Pons (tissue), 1 donor: ENCODE data around the gene APBB2.

Experiments
- DNase-seq: peaks from one replicate; pipeline ENCODE4 v3.0.0-alpha.2; 2016; ENCODE audit warnings: low spot score

The APBB2 gene

DNA sequence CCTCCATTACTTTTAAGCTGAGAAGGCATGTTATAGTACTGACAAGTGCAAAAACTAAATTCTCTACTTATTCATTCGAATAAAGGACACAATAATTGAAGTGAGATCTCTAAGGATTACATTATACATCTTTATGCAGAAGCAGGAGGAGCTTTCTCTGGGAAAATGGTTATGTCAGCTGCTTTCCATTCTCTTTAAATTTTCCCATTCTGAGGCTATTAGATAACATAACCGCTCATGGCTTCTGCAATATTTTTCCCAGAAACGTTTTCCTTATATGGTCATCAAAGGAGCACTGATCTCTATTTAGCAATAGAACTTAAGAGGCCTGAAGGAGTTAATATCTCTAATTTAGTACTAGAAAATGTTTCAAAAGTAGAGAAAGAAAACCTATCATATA lies 243.0 kb downstream of the APBB2 start:
- no peak for DNase-seq

DNA sequence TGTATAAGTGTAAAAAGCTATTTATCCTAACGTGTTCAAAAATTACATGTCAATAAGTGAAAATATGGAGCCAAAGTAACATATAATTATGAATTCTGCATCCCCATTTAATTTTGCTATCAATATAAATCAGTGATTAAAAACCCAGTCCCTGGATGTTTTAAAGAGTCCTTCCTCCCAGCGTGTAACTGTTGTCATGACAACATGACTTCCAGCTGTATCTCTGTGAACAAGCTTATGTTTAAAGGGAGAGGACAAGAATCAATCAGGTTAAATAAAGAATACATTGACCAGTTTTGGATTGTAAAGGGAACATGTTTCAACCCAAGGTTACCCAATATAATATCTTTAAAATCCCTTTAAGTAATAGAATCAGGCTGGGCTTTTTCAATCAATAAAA lies 244.8 kb downstream of the APBB2 start:
- no peak for DNase-seq

DNA sequence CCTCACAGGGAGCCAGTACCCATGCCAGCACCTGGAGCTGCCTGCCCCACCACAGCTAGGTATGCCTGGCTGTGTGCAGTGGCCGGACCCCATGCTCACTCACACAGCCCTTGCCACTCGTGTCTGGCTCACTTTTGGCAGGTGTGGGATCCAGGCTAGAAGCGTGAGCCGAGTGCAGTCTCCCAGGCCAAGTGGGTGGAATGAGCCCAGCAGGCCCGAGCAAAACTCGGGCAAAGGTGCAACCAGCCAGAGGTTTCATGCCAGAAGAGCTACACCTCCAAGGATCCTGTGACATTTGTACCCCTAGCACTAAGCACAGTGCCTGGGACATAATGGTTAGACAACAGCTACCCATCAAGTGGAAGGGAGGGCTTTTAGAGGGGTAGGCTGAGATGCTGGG lies 246.8 kb downstream of the APBB2 start:
- no peak for DNase-seq

DNA sequence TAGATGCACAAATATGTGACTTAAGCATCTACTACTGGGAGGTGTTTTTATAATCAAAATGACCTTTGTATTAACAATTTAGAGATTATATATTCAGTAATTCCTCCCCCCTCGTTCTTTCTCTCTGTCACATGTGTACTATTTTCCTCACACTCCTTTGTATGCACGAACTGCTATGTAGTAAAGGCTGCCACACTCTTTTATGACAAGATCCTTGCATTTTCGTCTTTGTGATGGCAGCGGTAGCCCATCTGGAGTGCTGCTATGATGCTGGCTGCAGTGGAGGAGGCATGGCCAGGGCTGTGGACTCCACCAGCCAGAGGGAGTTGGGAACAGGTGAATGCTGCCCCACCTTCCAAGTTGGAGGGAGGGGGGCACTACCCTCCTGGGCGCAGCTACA lies 248.3 kb downstream of the APBB2 start:
- DNase-seq: no peak

DNA sequence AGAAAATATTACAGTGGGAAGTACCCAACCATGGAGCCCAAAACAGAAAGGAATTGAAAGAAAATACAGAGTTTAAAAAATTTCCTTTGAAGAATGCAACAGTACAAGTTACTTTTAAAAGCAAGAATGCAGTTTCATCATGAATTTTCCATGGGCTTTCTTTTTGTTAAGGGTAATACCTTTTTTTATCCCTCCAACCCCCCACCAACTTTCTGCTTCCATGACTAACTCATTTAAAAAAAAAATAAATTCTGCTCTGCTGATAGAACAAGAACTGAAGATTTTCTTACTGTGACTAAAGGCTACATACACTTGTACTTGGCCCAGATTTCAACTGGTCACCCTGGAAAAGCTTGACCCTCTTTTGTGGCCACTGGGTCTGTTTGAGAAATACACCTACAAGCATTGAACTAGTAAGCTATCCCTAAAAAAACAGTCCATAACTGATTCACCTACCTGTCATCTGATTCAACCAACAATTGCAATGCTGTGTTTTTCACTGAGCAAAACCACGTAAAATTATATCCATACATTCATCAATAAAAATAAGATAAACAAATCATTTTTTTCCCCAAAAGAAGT lies 250.4 kb downstream of the APBB2 start:
- DNase-seq: no peak

DNA sequence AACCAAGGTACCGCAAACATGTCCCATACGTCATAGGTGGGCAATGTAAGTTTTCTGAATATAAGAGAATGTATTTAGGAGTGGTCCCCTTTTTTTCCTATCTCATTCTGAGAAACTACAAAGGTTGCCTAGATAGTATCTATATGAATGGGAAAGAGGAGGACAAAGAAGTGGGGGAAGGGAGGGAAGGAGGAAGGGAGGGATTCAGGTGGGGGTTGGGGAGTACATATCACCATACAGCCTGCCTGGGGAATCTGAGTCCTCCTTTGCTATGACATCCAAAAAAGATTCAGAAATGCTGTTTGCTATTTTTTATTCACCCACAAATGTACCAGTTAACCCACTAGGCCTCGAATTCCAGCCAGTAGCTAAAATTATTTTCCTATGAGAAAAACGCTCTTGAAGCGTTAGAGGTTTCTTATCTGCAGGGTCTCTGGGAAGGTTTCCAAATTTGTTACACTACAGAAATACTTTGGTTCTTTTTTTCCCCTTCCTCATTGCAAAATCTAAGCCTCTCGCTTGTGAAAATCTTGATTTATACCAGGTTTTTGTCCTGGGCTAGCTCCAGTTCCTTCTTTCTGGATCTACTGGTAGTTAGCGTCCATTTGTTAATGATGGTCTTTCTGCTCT lies 251.7 kb downstream of the APBB2 start:
- DNase-seq: no peak

DNA sequence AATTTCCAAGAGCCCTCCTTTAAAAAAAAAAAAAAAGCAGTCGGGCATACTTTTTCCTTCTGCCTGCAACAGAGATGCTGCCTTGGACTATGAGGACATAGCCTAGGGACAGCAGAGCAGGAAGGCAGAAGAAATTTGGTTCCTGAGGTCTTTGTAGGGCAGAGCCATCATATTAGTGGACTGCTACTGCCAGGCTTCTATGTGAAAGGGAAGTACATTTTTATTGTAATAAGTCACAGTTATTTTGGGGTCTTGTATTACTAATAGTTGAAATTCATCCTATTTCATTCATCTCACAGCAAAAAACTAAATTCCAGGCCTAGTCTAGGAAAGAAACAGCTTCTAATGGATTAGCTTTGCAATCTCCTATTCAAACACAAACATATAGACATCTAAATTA lies 253.4 kb downstream of the APBB2 start:
- DNase-seq: no peak

DNA sequence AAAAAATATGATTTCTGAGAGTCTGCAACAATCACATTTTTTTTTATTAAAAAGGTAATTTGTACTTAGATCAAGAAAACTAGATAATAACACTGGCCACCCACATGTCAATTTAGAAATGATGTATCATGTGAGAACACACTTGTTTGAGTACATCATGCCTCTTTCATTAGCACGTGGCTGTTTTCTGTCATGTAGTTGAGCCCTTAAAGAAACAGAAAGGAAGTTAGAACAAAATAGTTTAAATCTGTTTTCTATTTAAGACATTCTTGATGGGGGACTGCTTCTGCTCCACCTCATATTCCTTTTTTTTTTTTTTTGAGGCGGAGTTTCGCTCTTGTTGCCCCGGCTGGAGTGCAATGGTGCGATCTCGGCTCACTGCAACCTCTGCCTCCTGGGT lies 257.1 kb downstream of the APBB2 start:
- no peak for DNase-seq

DNA sequence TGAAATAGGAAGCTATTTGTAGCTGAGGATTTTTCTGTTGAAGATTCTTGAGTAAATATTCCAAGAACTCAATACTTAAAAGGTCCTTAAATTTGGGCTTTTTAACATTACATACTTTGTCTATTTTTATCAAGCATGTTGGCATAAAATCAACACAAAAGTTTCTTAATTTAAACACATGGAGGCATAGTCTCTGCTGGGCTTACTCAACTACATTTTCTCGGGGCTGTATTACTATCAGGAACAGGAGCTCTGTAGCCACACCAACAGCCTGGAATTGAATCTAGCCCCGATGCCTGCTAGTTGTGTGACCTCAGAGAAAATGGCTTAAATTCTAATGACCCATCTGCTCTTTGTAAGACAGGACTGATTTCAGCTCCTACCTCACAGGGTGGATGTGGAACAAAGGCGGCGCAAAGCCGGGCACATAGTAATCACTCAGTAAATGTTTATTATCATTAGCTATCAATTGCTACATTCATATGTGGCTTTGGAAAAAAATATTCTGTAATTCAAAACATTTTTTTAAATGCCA lies 257.6 kb downstream of the APBB2 start:
- DNase-seq: no peak

DNA sequence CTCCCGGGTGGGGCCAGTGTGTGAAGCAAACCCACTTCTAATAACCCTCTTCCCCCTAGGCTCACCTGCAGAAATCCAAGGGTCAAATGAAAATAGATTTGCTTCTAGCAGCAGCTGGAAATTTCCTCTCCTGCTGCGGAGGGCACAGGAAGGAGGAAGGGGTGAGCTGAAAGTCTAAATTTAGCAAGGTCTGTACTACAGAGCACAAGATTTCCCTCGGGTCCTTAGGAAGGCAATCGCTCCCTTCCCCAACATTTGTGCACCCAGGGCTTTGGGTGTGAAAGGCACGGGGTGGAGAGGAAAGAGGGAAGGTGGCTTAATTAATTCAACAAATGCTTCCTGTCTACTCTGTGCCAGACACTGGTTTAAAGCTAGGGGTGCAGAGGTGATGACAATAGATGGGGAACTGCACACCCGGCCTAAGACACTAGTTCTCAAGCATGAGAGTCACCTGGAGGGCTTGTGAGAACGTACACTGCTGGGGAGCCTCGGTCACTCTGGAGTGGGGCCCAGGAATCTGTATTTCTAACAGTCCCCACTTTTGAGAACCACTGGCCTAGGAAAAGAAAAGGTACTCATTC lies 260.2 kb downstream of the APBB2 start:
- DNase-seq: no peak

DNA sequence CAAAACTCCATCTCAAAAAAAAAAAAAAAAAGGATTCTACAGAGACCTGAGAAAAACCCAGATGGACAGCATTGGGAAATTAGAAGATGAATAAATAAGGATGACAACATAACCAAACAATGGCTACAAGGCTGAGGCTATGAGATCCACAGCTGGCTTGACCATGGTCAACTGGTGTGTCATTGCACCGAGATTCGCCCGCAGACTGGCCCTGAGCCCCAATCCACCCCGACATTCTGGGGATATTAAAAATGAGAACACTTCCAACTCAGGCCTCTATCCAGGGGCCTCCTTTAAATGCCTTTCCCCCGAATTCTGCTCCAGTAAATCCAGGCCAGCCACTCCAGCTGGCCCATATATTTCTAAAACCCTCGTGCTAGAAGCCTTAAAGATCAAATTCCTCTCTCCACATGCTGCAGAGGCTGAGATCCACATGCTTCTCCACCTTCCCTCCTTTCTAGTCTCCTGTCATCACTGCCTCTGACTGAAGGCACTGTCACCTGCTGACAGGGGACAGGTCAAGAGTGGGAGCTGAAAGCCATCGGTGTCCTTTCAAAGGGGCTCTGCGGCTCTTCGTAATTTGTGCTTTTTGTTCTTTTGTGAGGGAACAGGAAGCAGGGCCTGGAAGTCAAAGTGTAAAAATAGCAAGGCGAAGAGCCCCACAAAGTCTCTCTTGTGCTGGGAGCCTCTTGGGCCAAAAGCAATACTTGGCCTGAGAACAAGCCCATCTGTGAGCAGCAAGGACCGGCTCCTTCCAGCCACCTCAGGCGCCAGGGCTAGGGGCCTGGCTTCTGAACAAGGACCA lies 260.9 kb downstream of the APBB2 start:
- peak; percentile 84 for DNase-seq

DNA sequence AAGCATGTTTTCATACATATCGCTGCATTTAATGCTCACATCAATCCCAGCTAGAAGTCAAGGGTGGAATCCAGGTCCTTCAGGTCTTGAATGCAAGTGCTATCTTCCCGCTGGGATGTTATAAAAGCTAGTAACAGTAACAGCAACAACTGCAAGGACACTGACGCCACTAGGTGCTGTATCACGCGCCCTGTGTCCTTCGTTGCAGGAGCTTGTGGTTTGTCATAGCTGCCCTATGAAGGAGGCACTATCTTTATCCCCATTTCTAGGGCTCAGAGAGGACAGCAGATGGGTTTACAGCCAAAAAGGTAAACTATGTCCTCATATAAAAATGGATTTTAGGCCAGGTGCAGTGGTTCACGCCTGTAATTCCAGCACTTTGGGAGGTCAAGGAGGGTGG lies 261.7 kb downstream of the APBB2 start:
- DNase-seq: no peak

DNA sequence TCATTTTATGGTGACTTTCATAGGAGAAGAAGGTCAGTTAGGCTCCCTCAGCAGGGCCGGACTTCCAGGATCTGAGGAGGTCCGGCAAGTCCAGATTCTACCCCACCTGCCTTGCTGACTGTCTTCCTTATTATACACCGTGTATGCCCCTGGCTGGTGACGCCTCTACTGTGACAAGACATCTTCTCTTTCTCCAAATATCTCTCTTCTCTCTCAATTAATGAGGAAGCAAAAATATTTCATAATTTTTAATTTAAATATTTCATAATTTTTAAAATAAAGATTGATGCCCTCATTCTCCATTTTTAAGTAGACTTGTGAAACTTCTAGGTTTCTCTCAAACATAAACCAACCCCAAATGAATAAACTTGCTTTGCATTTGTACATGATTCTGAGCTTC lies 262.1 kb downstream of the APBB2 start:
- DNase-seq: no peak

DNA sequence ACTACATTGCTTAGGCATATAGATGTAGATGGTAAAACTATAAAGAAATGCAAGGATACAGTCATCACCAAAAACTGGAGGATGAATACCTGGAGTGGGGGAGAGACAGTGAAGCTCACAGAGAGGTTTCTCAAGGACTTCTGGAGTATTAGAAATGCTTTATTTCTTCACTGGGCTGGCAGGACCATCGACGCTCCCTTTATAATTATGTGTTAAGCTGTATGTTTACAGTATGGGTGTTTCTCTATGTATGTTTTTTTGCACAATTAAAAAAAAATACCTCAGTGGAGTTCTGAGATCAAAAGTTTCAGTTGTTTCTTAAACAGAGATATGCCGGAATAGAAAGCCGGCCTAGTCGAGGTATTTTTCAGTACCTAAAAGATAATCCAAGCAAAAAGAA lies 263.3 kb downstream of the APBB2 start:
- DNase-seq: no peak

DNA sequence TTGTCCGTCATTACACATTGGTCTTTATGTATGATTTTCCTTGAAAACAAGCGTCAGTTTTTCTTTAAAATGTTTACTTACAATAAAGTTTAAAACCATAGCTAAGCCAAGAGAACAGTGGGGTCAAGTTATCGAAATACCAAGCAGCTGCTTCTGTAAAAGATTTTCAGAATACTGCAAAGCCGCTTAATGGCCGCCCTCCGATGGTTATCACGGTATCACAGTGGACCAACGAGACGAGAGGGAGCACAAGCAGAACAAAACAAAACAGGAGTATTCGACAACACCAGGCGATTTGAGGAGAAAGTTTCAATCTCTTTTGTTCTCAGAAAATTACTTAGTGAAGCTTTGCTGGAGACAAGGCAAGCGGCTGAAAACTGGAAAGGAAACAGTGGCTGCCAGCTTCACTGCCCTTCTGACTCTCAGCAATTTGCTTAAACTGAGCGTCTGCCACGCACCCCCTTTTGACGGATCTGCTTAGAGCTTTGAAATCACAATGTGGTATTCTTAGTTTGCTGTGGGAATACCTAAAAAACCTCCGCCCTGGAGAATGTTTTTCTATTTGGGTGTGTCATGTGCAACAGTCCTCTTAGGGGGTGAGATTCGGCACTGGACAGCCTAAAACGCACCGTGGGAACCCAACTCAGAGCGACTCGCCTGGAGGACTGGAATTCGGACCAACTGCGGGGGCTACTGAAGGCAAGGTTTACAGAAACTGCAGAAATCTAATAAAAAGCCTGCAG lies 264.8 kb downstream of the APBB2 start:
- DNase-seq: no peak

DNA sequence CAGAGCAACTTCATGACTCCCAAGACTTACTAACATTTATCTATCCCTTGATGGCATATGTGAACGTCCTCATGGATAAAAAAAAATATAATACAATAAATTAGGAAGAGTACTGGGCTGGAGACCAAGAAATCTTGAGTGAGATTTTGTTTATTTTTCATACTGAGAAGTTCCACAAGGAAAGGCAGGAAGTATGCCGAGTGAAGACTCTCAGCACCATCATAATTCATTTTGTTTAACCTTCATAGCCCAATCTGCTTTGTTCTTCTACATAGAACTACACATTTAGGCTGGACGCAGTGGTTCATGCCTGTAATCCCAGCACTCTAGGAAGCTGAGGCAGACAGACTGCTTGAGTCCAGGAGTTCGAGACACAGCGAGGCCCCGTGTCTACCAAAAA lies 266.3 kb downstream of the APBB2 start:
- no peak for DNase-seq

DNA sequence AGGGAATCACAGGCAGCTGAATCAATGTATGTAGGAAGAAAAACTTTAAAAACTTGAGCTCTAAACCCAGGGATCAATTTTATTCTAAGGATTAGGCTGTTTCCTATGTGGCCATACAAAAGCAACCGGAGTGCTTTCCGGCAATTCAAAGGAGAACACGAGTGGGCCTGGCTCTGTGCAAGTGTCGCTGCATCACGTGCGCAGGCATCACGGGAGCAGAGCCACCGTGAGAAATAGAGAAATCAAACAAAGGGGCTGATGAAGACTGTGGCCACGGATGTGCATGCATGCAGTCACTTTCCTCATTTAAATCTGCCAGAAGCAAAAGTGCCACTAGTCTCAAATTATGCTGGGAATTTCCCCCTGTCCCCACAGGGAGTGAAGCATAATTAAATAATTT lies 267.7 kb downstream of the APBB2 start:
- peak; percentile 57 for DNase-seq

DNA sequence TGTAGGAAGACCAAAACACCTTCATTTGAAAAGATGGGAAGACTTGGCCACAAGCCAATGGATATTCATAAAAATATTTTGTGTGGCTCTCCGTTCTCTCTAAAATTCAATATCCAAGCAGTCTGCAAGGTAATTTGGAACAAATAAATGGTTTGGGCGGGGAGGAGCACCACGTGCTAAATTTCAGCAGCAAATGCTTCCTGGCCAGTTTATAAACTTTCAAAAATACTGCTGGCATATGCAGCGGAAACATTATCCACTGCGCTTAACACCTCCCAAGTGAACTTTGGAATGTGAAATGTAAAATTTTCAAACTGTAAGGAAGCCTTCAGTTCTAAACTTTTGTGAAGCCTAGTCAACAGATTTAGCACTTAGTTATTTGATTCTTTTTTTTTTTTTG lies 273.6 kb downstream of the APBB2 start:
- DNase-seq: no peak

DNA sequence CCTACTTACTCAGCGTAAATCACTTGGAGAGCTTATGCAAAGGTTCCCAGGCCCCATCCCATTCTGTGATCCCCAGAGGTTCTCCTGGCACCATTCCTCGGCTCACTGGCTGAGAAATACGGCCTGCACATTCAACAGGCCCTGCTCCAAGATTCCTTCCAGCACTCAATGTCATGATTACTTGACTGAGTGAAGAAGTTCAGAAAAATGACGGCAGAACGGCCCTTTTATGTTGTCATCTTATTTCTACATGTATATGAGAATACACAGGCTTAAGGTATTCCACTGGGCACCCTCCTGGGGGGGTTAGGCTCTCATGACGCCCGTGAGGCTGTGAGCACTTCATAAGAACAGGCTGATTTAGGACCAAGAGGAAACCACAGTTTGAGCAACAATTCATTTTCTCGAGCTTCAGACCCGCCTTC lies 274.0 kb downstream of the APBB2 start:
- no peak for DNase-seq

DNA sequence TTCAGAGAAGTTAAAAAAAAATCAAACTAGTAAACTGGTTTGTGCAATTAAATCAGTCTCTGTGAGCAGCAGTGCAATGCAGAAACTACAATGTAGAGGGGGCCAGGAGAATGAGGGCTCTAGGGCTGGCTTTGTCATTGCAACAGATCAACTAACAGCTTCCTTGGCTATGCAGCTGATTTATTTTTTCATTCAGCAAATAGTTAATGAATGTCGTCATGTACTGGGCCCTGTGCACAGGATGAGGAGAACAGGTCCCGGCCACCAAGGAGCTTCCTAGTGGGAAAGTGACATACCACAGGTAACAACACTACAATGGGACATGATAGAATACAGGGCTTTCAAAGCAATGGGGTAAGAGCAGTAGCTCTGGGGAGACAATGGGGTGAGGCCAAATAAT lies 274.5 kb downstream of the APBB2 start:
- DNase-seq: no peak

DNA sequence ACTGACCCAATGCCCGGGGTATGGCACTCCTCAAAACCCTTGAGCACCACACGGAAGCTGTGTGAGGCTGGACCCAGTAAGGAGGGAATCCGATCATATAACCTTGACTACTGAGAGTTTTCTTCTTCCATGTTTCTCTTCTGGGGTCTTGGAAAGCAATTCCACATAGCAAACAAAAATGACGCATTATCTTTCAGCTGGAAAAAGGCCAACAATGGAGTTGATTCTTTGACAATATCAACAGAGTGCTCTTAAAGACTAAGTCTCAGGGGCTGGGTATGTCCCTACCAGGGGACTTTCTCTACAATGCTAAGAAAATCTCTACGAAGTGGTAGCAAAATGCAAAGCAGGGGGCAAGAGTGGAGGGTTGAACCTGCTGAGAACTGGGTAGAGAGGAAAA lies 276.0 kb downstream of the APBB2 start:
- no peak for DNase-seq

DNA sequence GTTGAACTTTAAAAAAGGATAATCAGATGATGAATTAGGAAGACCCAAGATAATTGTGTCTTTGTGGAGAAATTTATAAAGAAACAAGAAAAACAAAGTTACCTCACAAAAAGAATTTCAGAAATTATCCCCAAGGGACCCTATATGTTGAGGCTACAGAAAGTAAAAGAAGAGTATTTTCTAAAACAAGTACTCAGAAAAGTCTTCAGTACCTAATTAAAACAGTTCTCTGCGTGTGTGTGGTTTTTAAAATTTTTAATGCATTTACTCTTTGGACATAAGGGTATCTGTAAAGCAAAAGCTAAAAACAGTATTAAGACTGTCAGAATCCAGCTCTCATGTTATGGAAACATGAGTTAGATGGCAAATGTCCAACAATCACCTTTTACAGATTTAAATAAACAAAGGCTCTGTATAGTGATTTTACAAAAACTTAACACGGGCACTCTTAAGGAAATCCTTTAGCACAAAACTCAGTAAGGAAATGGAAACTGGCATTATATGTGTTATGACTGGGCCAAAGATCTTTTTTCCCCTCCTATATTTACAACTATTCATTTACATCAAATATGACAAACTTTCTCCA lies 277.1 kb downstream of the APBB2 start:
- DNase-seq: no peak
